Body of pancreas (tissue), 4 donors: ENCODE measurements around the gene ZBTB16. TPM values are rescaled to one million over a fixed set of nuclear protein-coding genes. Genes with fewer than 3 reads are reported as not detected.

Experiments
- ATAC-seq: fragments of 150-250 bp; one replicate; pipeline ENCODE4 v1.9.1; 2016
- DNase-seq, 4 donors: peaks; one replicate each; pipeline ENCODE4 v3.0.0-alpha.2; 2019
- H3K27ac ChIP-seq, 4 donors: fragments of 200-600 bp; sonication (generic); 1 replicate in 3 of 4; 2 replicates in 1 of 4; pipeline versions ENCODE4 v1.5.1 to v1.6.1; 2016 to 2019; ENCODE audit warnings: mild to moderate bottlenecking in 1 of 4, mixed read lengths in 1 of 4, moderate library complexity in 1 of 4
- H3K27me3 ChIP-seq, 2 donors: fragments of 200-600 bp; sonication (generic); one replicate each; pipeline ENCODE4 v1.6.0; 2016; ENCODE audit warnings: mild to moderate bottlenecking in 1 of 2
- H3K36me3 ChIP-seq, 2 donors: fragments of 200-600 bp; sonication (generic); replicated peaks in 1 of 2; 2 replicates each; pipeline ENCODE4 v1.5.1; 2016; ENCODE audit warnings: low read depth in 2 of 2; ENCODE audit not compliant: insufficient read depth in 1 of 2
- H3K4me1 ChIP-seq: fragments of 200-600 bp; sonication (generic); one replicate; pipeline ENCODE4 v1.6.0; 2016
- H3K4me3 ChIP-seq, 2 donors: fragments of 200-600 bp; sonication (generic); 1 replicate in 1 of 2; 2 replicates in 1 of 2; pipeline ENCODE4 v1.5.1; 2016 to 2019
- H3K9me3 ChIP-seq, 3 donors: fragments of 200-600 bp; sonication (generic); 1 replicate in 2 of 3; 2 replicates in 1 of 3; pipeline ENCODE4 v1.5.1; 2016
- POLR2A ChIP-seq, 3 donors: fragments of 450-650 bp; IDR thresholded peaks; one replicate each; pipeline ENCODE4 v1.6.1; 2016; ENCODE audit warnings: antibody characterized with exemption in 3 of 3, mild to moderate bottlenecking in 2 of 3
- WGBS, 2 donors: methylation state at CpG; one replicate each; pipeline ENCODE4 v1.1.5; 2017; 5-methylcytosine and 5-hydroxymethylcytosine counted together
- intact Hi-C: fragments of 100-400 bp; cut with DNase I; formaldehyde crosslinking; loops from one replicate; pipeline ENCODE4 v1.15.1; 2023
- total RNA-seq, 2 donors: library from RNA; depleted of rRNA; stranded (reverse); fragments of >200 nt; gene quantifications; one replicate each; pipeline ENCODE4 v1.1.0, GENCODE V29; 2016
- TF ChIP-seq, protein P1 (sequence below), 7 experiments: fragments of 450-650 bp in 4 of 7; fragments of 200-600 bp in 3 of 7; sonication (generic) in 3 of 7; IDR thresholded peaks; one replicate each; pipeline ENCODE4 v1.5.1; 2016 to 2019; ENCODE audit warnings: antibody characterized with exemption in 7 of 7

The ZBTB16 gene
- total RNA-seq, 2 donors from 2014 or later: 96.5 to 150 TPM

DNA sequence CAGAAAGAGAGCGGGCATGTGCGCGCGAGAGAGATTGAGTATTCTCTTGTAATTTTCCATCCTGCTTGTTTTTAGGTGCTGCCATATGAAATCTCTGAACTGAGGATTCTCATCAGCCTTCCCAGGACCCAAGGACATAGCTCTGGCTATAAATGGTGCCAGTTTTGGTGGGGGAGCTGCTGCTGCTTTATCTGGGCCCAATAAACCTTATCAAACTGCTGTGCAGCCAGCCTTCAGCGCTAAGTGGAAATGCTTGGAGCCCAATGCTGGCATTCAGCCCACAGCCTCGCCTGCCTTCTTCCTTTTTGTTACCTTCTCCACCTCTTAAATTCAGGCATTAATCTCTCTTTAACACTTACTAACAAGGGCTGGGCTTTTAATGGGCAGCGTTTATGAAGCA lies 2.4 kb upstream of the ZBTB16 start:
- intact Hi-C loops: no loop called here
- Histone ChIP-seq H3K4me1 (peaks cover 28% of the 10 kb centered on the region), H3K4me3 (no peak overlapping the region), H3K36me3 (no peaks in the 10 kb centered on the region), H3K27me3 (no peaks in the 10 kb centered on the region), H3K27ac (no peak overlapping the region), H3K9me3 (no peaks in the 10 kb centered on the region)
- ATAC-seq (no peak), DNase-seq (peak; percentile 38 to 65 (median 50))
- 61 to 63% methylated on average over 7 of the region's 7 CpGs for WGBS, 2 donors
- no peak for TF ChIP-seq POLR2A (IDR thresholded peaks at IDR 0.05)
- TF ChIP-seq, protein P1, sequence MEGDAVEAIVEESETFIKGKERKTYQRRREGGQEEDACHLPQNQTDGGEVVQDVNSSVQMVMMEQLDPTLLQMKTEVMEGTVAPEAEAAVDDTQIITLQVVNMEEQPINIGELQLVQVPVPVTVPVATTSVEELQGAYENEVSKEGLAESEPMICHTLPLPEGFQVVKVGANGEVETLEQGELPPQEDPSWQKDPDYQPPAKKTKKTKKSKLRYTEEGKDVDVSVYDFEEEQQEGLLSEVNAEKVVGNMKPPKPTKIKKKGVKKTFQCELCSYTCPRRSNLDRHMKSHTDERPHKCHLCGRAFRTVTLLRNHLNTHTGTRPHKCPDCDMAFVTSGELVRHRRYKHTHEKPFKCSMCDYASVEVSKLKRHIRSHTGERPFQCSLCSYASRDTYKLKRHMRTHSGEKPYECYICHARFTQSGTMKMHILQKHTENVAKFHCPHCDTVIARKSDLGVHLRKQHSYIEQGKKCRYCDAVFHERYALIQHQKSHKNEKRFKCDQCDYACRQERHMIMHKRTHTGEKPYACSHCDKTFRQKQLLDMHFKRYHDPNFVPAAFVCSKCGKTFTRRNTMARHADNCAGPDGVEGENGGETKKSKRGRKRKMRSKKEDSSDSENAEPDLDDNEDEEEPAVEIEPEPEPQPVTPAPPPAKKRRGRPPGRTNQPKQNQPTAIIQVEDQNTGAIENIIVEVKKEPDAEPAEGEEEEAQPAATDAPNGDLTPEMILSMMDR (IDR thresholded peaks at IDR 0.05): no peak

DNA sequence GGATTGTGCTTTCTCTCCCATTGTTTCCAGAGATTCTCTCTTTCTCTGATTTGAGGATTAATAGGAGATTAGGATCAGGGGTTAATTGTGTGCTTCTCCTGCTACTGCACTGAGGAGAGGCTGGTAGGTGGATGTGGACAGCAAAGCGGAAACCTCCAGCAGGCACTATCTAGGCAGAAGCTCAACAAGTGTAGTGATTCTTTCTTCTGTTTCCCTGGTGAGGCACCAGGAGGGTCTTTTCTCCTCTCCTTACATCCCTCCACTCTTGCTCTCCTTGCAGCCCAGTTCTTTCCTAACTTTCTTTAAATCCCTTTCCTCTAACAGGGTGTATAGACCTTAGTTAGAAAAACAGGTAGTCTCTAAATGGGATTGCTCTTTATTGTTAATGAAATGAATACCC lies 1.9 kb upstream of the ZBTB16 start:
- WGBS, 2 donors: 38 to 70% methylated on average over 1 of the region's 1 CpG
- H3K36me3 ChIP-seq: no peaks in the 10 kb centered on the region
- intact Hi-C loops: no loop called here
- no peak overlapping the region for H3K27ac ChIP-seq
- H3K9me3 ChIP-seq: no peaks in the 10 kb centered on the region
- no peak for ATAC-seq
- TF ChIP-seq POLR2A (IDR thresholded peaks at IDR 0.05): no peak
- TF ChIP-seq, protein P1 (IDR thresholded peaks at IDR 0.05): no peak
- H3K4me1 ChIP-seq: peaks cover 33% of the 10 kb centered on the region
- no peak for DNase-seq
- H3K4me3 ChIP-seq: no peak overlapping the region
- H3K27me3 ChIP-seq: no peaks in the 10 kb centered on the region

DNA sequence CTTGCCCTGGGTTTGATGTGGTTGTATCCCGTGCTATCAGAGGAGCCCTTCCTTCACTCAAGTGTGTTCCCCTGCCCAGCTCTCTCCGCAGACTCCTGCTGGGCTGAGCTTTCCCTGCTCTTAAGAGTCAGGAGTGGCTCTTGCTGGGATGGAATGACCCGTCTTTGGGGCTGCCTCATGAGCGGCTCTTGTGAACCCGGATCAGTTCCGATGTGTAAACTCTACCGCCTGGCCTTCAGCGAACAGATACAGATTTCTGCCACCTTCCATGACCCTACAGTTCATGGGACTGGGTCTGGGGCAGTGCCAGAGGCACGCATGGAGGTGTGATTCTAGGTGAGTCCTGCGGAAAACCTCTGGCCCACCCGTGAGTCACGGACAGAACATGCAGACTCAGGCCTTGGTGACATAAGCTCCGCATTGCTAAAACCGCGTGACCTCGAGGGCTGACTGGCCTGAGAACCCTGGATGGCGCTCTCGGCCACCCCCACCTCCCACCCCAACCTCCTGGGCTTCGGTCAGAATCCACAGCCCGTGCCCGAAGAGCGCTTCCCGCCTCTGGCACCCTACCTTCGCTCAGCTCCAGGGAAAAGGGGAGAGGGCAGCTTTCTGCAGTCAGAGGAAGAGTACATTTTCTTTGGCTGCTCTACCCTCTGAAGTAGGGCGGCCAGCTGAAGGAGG lies 1.3 kb upstream of the ZBTB16 start:
- Histone ChIP-seq H3K4me1 (peaks cover 38% of the 10 kb centered on the region), H3K36me3 (peaks cover 0 to under 1% of the 10 kb centered on the region in 2 donors), H3K27ac (peak overlapping the region in 3 of 4 donors; percentile 96 to 100 (median 97)), H3K9me3 (no peaks in the 10 kb centered on the region), H3K27me3 (no peaks in the 10 kb centered on the region), H3K4me3 (no peak overlapping the region)
- DNase-seq (peak; percentile 34 to 47 (median 40)), ATAC-seq (no peak)
- TF ChIP-seq, protein P1 (IDR thresholded peaks at IDR 0.05): no peak
- TF ChIP-seq POLR2A (IDR thresholded peaks at IDR 0.05): no peak
- intact Hi-C loops: no loop called here
- WGBS, 2 donors: 81 to 87% methylated on average over 24 to 25 of the region's 25 CpGs

DNA sequence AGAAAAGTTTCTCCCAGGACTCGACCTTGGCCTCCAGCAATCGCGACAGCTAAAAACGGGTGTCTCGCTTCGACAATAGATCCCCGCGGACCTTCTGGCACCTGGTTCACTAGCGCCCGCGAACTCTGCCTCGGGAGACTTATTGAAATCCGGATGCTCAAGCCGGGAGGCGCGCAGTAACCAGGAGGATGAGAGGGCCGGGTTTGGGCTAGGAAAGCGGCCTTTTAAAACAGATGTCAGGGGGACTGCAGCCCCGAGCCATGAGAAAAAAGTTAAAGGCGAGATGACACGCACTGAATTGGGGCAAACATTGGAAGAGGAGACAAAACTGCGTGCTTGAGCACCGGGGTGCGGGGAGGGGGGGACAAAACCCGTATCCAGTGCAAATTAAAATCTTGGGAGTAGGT lies 637 bp upstream of the ZBTB16 start:
- H3K9me3 ChIP-seq: no peaks in the 10 kb centered on the region
- no peak for ATAC-seq
- intact Hi-C loops: no loop called here
- peak in 3 of 4 donors; percentile 42 to 55 (median 49) for DNase-seq
- H3K27me3 ChIP-seq: no peaks in the 10 kb centered on the region
- no peak overlapping the region for H3K4me3 ChIP-seq
- 10 to 12% methylated on average over 18 to 25 of the region's 25 CpGs for WGBS, 2 donors
- TF ChIP-seq, protein P1 (IDR thresholded peaks at IDR 0.05): no peak
- peaks cover 7% of the 10 kb centered on the region in 2 donors for H3K36me3 ChIP-seq
- H3K4me1 ChIP-seq: peaks cover 45% of the 10 kb centered on the region
- H3K27ac ChIP-seq: peak overlapping the region in 3 of 4 donors; percentile 96 to 100 (median 97)

DNA sequence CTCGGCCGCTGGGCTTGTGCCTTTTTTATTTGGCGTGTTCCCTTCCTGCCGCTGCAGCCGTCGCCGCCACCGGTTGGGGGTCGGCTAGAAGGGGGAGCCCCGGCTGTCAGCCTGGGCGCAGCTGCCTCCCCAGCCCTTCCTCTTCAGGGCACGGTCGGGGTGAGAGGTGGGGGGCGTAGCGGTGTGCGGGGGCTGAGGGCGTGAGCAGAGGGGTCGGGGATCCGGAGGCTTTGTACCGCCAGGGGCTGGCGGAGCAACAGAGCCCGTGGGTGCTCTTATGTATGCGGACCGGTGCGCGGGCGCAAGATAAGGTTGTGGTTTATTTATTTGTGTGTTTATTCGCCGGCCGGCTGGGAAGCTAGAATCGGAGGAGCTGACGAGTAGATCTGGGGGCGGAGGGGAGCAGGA lies 477 bp downstream of the ZBTB16 start:
- Histone ChIP-seq H3K4me3 (peak overlapping the region; percentile 95 to 98), H3K4me1 (peaks cover 57% of the 10 kb centered on the region), H3K27ac (peak overlapping the region; percentile 84 to 100 (median 96)), H3K36me3 (peaks cover 10 to 13% of the 10 kb centered on the region in 2 donors), H3K27me3 (no peaks in the 10 kb centered on the region), H3K9me3 (no peaks in the 10 kb centered on the region)
- DNase-seq: peak in 3 of 4 donors; percentile 43 to 66 (median 56)
- WGBS, 2 donors: 0 to 1% methylated on average over 26 to 33 of the region's 33 CpGs
- intact Hi-C loops: loop anchor here (5.0 kb wide), 1 partner anchor 37 kb away; no protein-coding TSS in a partner anchor
- ATAC-seq: peak; percentile 19
- TF ChIP-seq, protein P1 (IDR thresholded peaks at IDR 0.05): peak in 3 of 7 experiments; percentile 12 to 37 (median 31)
- TF ChIP-seq POLR2A (IDR thresholded peaks at IDR 0.05): no peak
